Activated naive CD4-positive, alpha-beta T cell treated with Interleukin-2 at 50 U/mL for 16 hours (primary cell): ENCODE data around the gene AJAP1.

Experiments used
- DNase-seq: peaks from one replicate; pipeline ENCODE4 v3.0.0-alpha.2; 2020

AJAP1 gene

GRCh38 chr1:4781646-4782045 lies 127.2 kb downstream of the AJAP1 start:
- DNase-seq: no peak

GRCh38 chr1:4784761-4785160 lies 130.4 kb downstream of the AJAP1 start:
- no peak for DNase-seq

GRCh38 chr1:4786055-4786454 lies 131.6 kb downstream of the AJAP1 start:
- no peak for DNase-seq

- DNase-seq: no peak
Measured at GRCh38 chr1:4787551-4787950, 133.1 kb downstream of the AJAP1 start.

- DNase-seq: no peak
Measured at GRCh38 chr1:4792565-4792964, 138.2 kb downstream of the AJAP1 start.

DNA sequence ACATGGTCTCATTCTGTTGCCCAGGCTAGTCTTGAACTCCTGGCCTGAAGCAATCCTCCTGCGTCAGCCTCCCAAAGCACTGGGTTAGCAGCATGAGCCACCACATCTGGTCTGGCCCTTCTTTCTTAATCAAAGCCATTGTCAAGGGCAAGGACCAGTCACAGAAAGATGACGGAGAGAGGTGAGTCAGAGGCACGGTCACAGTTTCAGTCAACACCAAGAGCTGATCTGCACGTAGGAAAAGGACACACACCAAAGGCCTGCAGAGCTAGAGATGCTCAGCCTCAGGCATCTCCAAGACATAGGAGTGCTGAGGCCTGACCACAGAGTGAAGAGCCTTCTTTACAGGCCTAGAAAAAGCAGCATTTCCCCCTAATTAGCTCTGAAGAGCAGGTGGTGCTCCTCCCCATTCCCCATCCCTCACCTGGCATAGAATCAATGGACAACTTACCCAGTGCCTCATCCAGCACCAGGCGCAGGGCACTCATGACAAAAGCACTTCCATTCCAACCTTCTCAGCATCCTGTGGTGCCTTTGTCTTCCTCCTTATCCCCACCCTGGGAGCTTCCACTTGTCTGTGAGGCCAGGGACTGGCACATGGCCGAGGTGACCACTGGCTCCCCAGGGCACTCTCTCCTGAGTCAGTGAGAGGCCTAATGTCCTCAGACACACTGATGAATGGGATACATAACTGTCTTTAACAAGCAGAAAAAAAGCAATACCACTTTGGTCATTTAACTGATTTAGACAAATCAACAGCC lies 139.8 kb downstream of the AJAP1 start:
- DNase-seq: no peak

DNA sequence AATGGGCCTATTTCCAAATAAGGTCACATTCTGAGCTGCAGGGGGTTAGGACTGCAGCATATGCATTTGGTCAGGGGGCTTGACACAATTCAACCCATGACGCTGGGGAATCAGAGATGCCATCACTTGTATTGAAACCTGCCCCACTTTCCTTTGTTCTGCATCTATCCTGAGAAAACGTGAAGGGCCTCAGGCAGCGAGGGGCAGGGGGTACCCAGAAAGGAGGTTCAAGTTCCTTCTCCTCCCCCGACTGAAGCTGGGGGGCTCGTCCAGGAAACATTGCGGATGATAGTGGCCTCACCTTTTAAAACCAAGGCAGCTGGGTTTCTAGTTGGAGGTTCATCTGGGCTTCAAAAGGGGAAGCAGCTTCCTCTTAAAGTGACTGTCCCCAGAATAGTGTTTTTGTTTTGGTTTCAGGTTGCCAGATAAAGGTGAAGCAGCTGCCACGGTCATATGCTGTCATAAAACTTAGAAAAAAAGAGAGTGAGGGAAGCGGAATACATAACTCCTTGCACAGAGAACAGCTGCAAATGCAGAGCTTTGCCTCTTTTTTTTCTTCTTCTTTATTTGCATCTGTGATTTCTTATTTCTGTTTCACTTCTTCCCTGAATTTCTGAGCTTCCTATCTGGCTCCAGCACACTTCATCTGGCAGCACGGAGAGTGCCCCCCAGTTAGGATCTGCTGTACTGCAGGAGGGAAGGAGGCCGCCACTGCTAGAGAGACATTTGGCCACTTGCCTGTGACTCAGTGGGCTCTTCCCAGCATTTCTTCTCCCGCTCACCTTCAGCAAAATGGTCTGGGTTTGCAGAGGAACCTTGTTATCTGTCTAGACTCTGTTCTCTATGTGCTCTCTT lies 142.0 kb downstream of the AJAP1 start:
- DNase-seq: no peak

DNA sequence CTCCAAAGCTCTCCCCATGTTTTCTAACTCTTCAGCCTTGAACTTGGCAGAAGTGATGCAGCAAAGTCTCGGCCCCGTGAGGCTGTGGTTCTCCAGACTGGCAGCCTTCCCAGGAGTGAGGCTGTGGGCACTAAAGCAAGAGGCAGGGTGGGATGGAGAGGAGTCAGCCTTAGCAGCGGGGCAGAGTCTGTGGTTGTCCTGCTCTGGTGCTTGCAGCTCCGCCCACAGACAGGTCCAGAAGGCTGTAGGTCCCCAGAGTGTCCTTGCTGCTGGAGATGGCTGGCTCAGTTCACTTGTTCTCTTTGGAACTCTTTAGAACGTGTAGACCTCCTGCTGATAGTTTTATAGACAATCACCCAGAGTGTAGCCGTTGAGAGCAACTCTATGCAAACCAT lies 142.6 kb downstream of the AJAP1 start:
- DNase-seq: no peak

- no peak for DNase-seq
Measured at GRCh38 chr1:4797429-4797828, 143.0 kb downstream of the AJAP1 start.

DNA sequence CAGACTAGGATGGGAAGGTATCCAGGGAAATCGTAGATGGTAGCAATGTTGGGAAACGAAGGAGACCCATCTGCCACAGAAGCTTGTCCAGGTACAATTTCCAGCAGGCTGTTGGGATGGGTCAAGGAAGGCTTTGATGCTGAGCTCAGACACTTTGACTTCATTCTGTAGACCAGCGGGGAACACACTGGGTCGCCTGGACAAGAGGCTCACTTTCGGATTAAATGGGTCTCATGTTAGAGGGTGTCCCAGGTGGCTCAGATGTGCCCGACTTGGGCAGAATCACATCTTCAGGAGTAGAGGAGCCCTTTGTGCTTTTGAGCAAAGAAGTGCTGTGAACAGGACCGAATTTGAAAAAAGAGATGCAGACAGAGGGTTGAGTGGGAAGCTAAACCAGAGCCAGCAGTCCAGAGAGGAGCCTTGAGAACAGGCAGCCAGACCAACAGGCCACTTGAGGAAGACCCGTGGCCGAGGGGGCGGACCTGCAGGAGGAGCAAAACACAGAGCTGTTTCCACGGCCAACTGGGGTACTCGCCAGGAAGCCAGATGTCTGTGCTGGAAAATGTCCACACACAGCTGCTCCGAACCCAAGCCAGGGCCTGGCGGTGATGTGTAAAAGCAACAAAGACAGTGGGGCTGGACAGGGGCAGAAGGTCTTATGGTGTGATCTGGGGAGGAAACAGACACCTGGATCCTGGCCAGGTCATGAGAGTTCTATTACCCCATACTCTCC lies 146.9 kb downstream of the AJAP1 start:
- DNase-seq: no peak

DNA sequence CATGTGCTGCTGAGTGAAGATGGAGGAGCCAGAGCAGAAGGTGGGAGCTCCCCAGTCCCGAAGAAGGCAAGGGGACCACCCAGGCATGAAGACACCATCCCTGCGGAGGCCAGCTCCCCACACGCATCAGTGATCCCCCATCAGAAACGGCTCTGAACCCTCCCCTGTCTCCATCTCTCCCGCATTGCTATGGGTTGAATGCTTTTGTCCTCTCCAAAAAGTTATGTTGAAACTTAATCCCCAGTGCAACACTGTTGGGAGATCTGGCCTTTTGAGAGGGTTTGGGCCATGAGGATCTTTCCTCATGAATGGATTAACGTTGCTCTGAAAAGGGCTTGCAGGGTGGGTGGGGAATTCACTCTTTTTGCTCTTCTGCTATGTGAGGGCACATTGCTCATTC lies 147.6 kb downstream of the AJAP1 start:
- no peak for DNase-seq

DNA sequence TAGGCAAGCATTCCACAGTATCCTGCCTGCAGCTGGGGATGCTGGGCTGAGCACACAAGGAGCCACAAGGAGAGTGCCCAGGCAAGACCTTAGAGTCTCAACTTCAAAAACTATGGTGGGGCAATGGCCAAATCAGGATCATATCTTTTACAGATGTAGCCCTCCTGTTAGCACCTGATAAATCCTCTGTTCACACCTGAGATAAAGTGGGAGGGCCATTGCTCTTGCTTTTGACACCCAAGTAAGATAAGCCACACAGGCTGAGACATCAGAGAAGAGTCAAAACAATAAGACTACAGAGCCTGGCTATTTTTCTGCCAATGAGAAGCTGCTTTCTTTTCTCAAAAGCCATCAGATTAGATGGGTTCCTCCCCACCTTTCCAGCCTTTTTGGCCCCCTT lies 148.9 kb downstream of the AJAP1 start:
- no peak for DNase-seq

DNA sequence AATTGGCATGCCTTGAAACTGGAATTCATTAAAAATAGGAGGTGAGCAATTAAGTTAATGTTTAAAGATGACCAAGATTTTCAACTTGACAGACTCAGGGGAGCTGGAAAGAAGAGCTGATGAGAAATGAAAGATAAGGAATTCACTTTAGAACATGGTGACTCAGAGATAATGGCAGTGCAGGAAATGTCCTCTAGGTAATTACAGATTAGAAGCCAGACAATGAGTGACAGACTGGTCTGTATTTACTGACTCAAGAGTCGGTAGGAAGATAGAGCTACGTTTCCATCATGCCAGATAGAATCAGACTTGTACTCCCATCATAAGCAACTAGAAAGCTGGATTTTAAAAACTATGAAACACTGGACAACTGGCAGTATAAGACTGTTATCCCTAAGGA lies 151.6 kb downstream of the AJAP1 start:
- DNase-seq: no peak

GRCh38 chr1:4820543-4820942 lies 166.1 kb downstream of the AJAP1 start:
- no peak for DNase-seq

DNA sequence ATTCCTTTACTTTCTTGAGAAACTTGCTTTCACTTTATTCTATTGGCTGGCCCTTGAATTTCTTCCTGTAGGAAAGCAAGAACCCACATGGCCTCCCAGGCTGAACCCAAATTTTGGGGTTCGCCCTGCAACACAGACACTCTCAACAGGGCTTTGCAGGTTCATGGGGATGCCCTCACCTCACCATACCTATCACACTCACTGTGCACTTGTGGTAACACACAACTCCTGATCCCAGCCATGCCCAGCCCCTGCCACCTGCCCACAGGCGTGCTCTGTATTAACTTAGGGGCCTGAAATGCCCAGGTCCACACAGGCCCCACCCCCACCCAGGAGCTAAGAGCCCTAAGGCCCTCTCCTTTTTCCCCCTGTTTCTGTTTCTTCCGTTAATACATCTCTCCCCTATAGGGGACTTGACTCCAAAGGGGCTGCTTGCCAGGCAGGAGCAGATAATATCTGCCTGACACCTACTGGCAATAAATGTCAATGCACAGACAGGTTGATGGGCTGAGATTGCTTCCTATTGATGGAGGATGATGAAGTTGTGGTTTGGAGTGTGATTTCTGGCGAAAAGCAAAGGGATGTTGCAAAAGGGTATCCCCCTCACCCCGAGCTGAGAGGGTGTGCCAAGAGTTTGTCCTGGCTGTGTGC lies 171.5 kb downstream of the AJAP1 start:
- no peak for DNase-seq

- DNase-seq: no peak
Measured at GRCh38 chr1:4830707-4831106, 176.3 kb downstream of the AJAP1 start.

DNA sequence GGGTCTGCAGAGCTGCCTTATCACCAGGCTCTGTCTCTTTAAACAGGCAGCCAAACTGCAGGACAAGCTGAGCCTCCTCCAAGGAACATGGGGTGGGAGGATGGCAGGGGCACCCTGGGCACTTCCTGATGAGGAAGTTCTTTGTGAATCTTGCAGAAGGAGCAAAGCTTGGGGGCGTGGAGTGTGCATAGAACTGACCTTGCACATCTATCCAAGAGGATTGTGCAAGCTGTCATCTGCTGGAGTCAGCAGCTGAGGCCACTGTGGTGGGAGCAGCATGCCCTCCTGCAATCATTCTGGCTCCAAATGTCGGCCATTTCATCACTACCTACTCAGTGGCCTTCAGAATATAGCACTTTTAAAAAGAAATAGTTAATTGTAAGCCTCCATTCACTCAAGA lies 182.2 kb downstream of the AJAP1 start:
- no peak for DNase-seq

DNA sequence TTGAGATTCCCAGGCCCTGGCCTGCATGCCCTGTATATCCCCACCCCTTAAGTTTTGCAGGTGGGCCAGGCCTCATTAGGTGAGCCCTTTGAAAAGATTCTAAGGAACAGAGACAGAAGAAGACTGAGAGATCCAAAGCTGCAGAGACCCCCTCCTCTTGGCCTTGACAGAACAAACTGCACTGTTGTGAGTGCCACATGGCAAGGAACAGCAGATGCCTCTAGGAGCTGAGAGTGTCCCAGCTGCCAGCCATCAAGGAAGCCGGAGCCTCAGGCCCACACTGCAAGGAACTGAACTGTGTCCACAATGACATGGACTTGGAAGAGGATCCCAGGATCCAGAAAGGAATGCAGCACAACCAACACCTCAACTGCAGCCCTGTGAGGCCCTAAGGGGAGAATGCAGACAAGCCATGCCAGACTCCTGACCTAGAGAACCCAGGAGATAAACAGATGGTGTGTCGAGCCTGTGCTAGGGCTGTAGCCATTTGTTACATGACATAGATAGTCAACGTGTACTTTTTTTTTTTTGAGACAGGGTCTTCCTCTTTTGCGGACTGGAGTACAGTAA lies 182.7 kb downstream of the AJAP1 start:
- DNase-seq: no peak

DNA sequence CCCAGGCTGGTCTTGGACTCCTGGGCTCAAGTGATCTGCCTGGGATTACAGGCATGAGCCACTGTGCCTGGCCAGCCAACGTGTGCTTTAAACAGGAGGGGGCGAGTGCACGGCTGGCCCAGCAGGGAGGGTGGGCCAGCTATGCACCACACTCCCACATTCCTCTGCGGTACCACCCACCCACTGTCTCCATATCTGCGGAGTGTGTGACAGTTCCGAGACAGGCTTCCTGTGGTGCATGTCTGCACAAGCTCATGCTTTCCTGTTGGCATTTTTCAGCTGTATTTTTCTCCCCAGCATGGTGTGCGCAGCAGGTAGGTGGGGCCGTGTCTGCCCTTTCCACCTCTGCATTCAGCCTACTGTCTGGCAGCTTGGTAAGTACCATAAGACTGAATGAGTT lies 183.3 kb downstream of the AJAP1 start:
- no peak for DNase-seq

- no peak for DNase-seq
Measured at GRCh38 chr1:4838231-4838630, 183.8 kb downstream of the AJAP1 start.
